C4-2B (cell line): ENCODE data around the gene KDM3B.

Experiments
- ZFX ChIP-seq: fragments of 450-650 bp; IDR thresholded peaks from 2 replicates; pipeline ENCODE4 v1.6.1; 2017
- TF ChIP-seq, protein P1 (sequence below): fragments of 450-650 bp; conservative IDR thresholded peaks from 2 replicates; pipeline ENCODE4 v1.5.1; 2017; ENCODE audit warnings: mild to moderate bottlenecking

DNA sequence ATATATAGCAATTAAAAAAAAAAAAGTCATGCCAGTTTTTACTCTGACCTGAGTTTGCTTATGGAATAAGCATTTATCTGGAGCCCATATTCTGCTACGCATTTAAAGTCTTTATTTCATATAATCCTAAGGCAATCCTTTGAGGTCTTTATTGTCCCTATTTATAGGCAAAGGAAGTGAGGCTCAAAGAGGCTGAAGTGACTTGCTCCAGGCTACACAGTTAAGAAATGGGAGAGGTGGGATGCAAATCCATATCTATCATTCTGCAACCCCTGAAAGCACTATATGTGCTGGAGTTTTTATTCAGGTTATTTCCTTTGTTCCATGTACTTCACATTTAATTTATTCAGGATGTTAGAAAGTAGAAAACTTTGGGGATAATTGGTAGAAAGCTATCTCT, 12.1 kb downstream of the KDM3B start:
- TF ChIP-seq, protein P1, sequence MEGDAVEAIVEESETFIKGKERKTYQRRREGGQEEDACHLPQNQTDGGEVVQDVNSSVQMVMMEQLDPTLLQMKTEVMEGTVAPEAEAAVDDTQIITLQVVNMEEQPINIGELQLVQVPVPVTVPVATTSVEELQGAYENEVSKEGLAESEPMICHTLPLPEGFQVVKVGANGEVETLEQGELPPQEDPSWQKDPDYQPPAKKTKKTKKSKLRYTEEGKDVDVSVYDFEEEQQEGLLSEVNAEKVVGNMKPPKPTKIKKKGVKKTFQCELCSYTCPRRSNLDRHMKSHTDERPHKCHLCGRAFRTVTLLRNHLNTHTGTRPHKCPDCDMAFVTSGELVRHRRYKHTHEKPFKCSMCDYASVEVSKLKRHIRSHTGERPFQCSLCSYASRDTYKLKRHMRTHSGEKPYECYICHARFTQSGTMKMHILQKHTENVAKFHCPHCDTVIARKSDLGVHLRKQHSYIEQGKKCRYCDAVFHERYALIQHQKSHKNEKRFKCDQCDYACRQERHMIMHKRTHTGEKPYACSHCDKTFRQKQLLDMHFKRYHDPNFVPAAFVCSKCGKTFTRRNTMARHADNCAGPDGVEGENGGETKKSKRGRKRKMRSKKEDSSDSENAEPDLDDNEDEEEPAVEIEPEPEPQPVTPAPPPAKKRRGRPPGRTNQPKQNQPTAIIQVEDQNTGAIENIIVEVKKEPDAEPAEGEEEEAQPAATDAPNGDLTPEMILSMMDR, result no peak
- TF ChIP-seq ZFX, result no peak
